ENCODE data around the gene CDH18.

DNA sequence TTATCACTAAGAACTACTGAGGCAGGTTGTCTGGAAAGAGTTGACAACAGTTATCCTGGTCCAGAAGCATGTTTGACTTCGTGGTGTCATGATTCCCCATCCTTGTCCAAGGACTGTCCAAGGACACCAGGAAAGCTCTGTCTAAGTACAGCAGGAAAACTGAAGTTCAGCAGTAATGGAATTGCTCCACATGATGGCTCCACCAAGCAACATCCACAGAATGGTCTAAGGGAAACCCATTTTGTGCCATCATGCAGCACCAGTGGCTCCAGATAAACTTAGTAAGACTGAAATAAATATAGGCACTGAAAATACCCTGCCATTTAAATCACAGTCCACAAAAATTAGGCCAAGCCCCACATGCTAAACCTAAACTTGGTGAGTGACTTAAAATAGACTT, 192.8 kb downstream of the CDH18 start:
- TF ChIP-seq EZH2phosphoT487 (IDR thresholded peaks at IDR 0.05; ENCODE audit: insufficient read depth, low read depth) (no peak), EZH2 (IDR thresholded peaks at IDR 0.05; ENCODE audit: insufficient read depth, poor library complexity, severe bottlenecking) (no peak)

Measured in GM23248 (cell line).